Measurements from ENCODE around the gene EMSY. TPM values are rescaled to one million over a fixed set of nuclear protein-coding genes. Genes with fewer than 3 reads are reported as not detected.

EMSY gene
- polyA plus RNA-seq, 1 experiment, result 19.1 TPM

DNA sequence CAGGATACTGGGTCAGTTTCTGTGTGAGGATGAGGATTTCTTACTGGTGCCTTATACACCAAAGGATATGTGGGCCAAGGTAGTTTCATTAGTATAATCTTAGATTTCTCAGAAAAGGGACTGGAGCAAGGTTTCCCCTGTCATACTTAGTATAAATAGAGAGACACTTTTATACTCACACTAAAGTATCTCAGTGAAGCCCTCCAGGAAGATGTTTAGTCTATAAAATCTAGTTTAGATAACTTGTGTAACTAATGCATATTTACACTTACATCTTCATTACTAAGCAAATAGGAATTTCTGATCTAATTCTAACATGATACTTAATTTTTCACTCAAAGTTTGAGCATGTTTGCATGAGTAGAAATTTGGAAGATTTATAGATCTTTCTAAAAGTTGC, 11.1 kb downstream of the EMSY start:
- DNase-seq (ENCODE audit: low read depth), result no peak
- TF ChIP-seq, protein P1, sequence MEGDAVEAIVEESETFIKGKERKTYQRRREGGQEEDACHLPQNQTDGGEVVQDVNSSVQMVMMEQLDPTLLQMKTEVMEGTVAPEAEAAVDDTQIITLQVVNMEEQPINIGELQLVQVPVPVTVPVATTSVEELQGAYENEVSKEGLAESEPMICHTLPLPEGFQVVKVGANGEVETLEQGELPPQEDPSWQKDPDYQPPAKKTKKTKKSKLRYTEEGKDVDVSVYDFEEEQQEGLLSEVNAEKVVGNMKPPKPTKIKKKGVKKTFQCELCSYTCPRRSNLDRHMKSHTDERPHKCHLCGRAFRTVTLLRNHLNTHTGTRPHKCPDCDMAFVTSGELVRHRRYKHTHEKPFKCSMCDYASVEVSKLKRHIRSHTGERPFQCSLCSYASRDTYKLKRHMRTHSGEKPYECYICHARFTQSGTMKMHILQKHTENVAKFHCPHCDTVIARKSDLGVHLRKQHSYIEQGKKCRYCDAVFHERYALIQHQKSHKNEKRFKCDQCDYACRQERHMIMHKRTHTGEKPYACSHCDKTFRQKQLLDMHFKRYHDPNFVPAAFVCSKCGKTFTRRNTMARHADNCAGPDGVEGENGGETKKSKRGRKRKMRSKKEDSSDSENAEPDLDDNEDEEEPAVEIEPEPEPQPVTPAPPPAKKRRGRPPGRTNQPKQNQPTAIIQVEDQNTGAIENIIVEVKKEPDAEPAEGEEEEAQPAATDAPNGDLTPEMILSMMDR (IDR thresholded peaks at IDR 0.05; ENCODE audit: insufficient read depth, low read depth, low read length), result no peak
- ChIA-PET POLR2A (no interaction called here), CTCF (interaction anchor here (0.7 to 1.0 kb wide), 2 partner anchors 10 to 11 kb away, joined by 3 to 4 read pairs; partner anchors contain the start of gene EMSY)
- Histone ChIP-seq H3K4me3 (ENCODE audit: low read depth, low read length) (no peak overlapping the region), H3K27me3 (ENCODE audit: control insufficient read depth, insufficient read depth, low read length) (no peaks in the 10 kb centered on the region), H3K36me3 (ENCODE audit: control insufficient read depth, insufficient read depth, low read length) (peaks cover 1% of the 10 kb centered on the region; the same call in 1 of the 2 replicates)

DNA sequence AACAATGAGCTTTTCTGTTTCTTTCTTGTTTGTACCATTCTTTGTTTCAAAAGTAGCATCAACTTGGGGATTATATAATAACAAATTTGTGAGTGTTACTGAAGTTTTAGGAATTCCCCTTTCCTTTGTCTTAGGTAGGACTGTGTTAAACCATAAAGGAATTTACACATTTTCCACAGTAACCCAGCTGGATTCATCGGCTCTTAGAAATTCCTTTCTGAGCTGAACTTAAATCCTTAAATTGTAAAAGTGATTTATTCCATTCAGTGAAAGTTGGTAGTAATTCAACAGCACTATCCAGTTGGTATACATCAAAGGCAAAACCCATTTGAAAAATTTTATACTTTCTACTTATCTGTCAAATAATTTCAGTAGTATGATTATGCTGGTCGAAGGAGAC, 11.8 kb downstream of the EMSY start:
- no peak for DNase-seq (ENCODE audit: low read depth)
- ChIA-PET POLR2A (no interaction called here), CTCF (no interaction called here)
- no peaks in the 10 kb centered on the region for H3K27me3 ChIP-seq (ENCODE audit: control insufficient read depth, insufficient read depth, low read length)
- H3K36me3 ChIP-seq (ENCODE audit: control insufficient read depth, insufficient read depth, low read length), result peaks cover 1% of the 10 kb centered on the region; the same call in 1 of the 2 replicates
- TF ChIP-seq, protein P1 (IDR thresholded peaks at IDR 0.05; ENCODE audit: insufficient read depth, low read depth, low read length), result no peak
- no peak overlapping the region for H3K4me3 ChIP-seq (ENCODE audit: low read depth, low read length)

DNA sequence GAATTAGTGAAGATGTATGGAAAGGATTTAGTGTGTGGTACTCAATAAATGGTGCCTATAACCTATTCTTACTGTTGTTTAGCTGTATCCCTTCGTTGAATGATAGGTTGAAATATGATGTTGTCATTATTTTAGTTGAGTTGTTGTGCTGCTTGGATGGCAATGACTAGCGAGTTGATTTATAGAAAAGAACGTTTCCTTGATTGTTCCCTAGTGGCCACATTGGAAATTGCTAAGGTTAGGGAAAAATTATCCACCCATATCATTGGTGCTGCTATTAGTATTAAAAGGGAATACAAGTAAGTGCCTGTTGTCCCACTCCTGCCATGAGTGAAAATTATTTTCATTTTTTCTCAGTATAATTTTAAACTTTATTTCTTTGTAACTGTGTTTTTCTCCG, 14.5 kb downstream of the EMSY start:
- no peak overlapping the region for H3K4me3 ChIP-seq (ENCODE audit: low read depth, low read length)
- POLR2A ChIA-PET, result no interaction called here
- CTCF ChIA-PET, result interaction anchor here (0.6 to 1.7 kb wide), 7 partner anchors 9 to 51 kb away, joined by 3 to 6 read pairs (median 3); no protein-coding TSS in a partner anchor
- H3K36me3 ChIP-seq (ENCODE audit: control insufficient read depth, insufficient read depth, low read length), result peaks cover 3% of the 10 kb centered on the region
- DNase-seq (ENCODE audit: low read depth), result no peak
- TF ChIP-seq, protein P1 (IDR thresholded peaks at IDR 0.05; ENCODE audit: insufficient read depth, low read depth, low read length), result peak; percentile 33
- H3K27me3 ChIP-seq (ENCODE audit: control insufficient read depth, insufficient read depth, low read length), result no peaks in the 10 kb centered on the region

DNA sequence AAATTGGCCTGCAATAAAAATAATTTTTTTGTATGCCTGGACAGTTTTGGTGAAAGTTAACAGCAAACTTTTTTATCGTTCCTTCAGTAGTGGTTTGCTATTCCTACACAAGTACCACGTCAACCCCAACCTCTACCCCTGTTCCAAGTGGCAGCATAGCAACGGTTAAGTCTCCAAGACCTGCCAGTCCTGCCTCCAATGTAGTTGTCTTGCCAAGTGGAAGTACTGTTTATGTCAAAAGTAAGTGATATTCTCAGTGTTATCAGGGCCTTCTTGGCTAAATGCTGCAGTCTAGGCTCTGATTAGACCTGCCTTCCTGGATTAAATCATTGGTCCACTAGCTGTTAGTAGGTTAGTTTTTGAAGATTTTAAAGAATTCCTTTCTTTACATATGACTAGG, 15.0 kb downstream of the EMSY start:
- TF ChIP-seq, protein P1 (IDR thresholded peaks at IDR 0.05; ENCODE audit: insufficient read depth, low read depth, low read length), result no peak
- Histone ChIP-seq H3K4me3 (ENCODE audit: low read depth, low read length) (no peak overlapping the region), H3K36me3 (ENCODE audit: control insufficient read depth, insufficient read depth, low read length) (peaks cover 3% of the 10 kb centered on the region), H3K27me3 (ENCODE audit: control insufficient read depth, insufficient read depth, low read length) (no peaks in the 10 kb centered on the region)
- POLR2A ChIA-PET, result no interaction called here
- DNase-seq (ENCODE audit: low read depth), result no peak
- CTCF ChIA-PET, result interaction anchor here (0.6 to 1.7 kb wide), 7 partner anchors 10 to 50 kb away, joined by 3 to 4 read pairs (median 3); no protein-coding TSS in a partner anchor

DNA sequence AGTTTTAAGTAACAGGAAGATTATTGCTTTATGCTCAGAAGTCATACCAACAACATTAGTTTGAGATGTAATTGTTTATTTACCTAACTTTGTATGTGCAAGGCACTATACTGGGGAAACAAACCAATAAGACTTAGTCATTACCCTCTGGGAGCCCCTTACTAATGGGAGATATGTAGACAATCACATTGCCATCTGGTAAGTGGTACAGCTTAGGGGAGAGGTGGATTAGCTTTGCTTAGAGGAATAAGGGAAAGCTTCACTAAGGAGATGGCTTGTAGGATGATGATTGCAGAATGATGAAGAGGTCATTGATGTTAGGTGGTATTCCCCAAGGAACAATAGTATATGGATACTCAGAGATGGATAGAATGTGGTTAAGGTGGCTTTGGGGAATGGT, 17.5 kb downstream of the EMSY start:
- no peak overlapping the region for H3K4me3 ChIP-seq (ENCODE audit: low read depth, low read length)
- CTCF ChIA-PET, result no interaction called here
- POLR2A ChIA-PET, result no interaction called here

More for the DNA sequence above, 17.5 kb downstream of the EMSY start:
- no peaks in the 10 kb centered on the region for H3K27me3 ChIP-seq (ENCODE audit: control insufficient read depth, insufficient read depth, low read length)
- H3K36me3 ChIP-seq (ENCODE audit: control insufficient read depth, insufficient read depth, low read length), result peaks cover 3% of the 10 kb centered on the region
- no peak for DNase-seq (ENCODE audit: low read depth)
- TF ChIP-seq, protein P1 (IDR thresholded peaks at IDR 0.05; ENCODE audit: insufficient read depth, low read depth, low read length), result no peak

All from BJ (cell line).